ENCODE measurements around the gene NPC1. TPM values are rescaled to one million over a fixed set of nuclear protein-coding genes. Genes with fewer than 3 reads are reported as not detected.

The NPC1 gene
- 10 to 100 TPM; 15.9 to 25.4 (median 19.0) TPM for total RNA-seq

DNA sequence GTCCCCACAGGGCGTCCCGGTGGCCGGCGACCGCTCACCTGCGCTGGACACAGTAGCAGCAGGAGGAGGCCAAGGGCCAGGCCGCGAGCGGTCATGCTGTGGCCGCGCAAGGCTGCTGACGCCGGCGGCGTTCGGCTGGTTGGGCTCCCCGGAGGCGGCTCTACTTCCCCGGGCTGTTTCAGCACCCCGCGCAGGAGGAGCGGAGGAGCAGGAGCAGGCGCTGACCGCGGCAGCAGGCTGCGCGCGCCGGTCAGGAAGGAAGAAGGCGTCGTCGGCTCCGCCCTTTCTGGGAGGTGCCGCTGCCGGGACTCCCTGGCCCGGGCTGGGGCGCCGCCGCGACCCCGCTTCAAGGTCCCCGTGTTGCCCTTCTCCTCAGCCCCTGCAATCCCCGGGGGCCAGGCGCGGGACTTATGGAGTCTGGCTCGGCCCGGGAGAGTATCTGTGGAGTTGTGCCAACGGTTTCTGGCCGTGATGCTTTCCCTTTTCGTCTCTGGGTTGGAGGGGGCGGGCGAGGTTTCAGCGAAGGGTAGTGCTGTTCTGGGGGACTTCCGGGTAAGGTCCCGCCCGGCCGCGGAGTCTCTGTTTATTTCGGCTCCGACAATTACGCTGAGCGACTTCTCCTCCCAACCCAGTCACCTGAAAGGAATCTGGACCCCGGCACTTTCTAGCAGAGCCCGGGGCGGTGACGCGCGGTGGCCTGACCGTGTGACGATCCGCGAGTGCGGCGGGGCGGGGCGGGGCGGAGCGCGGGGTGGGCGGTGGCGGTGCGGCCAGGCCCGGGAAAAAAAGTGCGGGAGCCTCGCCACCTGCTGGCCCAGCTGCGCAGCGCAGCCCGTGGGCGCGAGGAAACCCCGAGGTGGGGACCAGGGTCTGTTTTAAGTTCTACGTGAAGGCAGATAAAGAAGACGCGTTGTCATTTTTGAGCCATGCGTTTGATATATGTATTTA lies at the start of gene NPC1:
NPC1 (minus strand) TSS at position 258 of the 948 bp plus-strand sequence; CDS start at position 95, 163 bp downstream.
- H3K36me3 Mint-ChIP-seq (ENCODE audit: insufficient read depth), result peaks cover 3% of the 10 kb centered on the region
- H3K27me3 Mint-ChIP-seq (ENCODE audit: low read depth), result no peaks in the 10 kb centered on the region
- peak within 1 kb of the TSS; percentile 92 for H3K4me3 Mint-ChIP-seq
- H3K9me3 Mint-ChIP-seq, result no peaks in the 10 kb centered on the region
- DNase-seq (peak; percentile 90), ATAC-seq (peak; percentile 95)
- H3K4me1 Mint-ChIP-seq (ENCODE audit: low read depth), result peaks cover 42% of the 10 kb centered on the region

DNA sequence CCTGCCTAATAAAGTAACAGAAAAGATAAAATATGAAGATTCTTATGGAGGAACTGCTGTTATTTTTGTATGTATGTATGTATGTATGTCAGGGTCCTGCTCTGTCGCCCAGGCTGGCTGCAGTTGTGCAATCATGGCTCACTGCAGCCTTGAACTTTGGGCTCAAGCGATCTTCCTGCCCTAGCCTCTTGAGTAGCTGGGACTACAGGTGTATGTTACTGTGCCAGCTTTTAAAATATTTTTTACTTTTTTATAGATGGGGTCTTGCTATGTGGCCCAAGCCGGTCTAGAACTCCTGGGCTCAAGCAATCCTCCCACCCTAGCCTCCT lies 49.7 kb upstream of the NPC1 start:
- Mint-ChIP-seq H3K27me3 (ENCODE audit: low read depth) (peaks cover 5% of the 10 kb centered on the region), H3K4me1 (ENCODE audit: low read depth) (peaks cover 8% of the 10 kb centered on the region), H3K36me3 (ENCODE audit: insufficient read depth) (no peaks in the 10 kb centered on the region), H3K4me3 (no peak overlapping the region), H3K9me3 (no peaks in the 10 kb centered on the region)
- ATAC-seq, result no peak
- no peak for DNase-seq

DNA sequence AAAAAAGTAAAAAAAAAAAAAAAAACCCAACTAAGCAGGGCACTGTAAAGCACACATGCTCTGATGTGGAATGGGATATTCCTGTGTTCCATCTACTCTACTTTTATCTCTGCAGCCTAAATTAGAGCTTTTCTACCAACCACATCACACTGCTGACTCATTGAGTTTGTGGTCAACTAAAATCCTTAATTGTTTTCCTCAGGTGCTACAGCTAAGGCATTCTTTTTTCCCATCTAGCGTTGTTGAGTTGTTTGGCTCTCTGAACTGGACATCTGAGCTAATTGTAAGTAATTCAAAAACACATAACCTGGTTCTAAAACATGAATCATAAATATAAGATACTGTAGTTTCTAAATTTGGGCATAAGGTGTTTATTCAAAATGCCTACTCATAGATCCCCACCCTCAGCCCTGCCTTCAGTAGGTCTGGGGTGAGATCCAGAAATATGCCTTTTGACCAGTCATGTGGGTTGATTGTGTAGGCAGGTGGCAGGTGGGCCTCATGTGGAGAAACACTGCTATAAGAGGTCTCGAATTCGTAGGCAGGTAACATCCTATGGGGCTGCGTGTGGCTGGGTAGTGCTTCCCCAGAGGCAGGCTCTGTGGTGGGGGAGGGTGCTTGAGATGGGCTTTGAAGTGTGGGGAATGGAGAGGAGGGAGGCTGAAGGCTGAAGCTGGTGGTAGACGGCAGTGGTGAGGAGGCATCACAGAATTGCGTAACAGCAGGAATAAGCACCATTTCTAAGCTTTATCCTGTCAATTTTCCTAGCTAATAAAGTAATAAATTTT lies 49.2 kb upstream of the NPC1 start:
- H3K27me3 Mint-ChIP-seq (ENCODE audit: low read depth), result peaks cover 5% of the 10 kb centered on the region
- no peak overlapping the region for H3K4me3 Mint-ChIP-seq
- DNase-seq (no peak), ATAC-seq (peak in 1 of 2 donors; percentile 46)
- H3K36me3 Mint-ChIP-seq (ENCODE audit: insufficient read depth), result no peaks in the 10 kb centered on the region
- peaks cover 8% of the 10 kb centered on the region for H3K4me1 Mint-ChIP-seq (ENCODE audit: low read depth)
- H3K9me3 Mint-ChIP-seq, result no peaks in the 10 kb centered on the region

DNA sequence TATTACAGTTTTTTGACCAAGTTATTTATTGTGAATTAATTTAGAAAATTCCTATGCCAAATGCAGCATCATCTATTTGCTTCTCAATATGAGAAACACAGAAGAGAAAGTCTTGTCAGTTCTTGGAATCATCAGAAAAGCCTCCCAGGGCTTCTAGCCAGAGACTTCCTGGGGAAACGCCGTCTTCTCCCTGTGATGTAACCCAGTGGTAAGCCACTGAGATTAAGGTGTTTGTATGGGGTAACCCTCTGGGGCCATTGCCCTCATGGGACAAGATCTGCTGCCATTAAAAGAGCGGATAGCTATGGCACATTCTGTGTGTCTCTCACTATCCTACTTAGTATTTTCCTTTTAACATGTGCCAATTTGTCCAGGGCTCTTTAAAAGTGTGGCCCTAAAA lies 48.4 kb upstream of the NPC1 start:
- DNase-seq (no peak), ATAC-seq (no peak)
- H3K27me3 Mint-ChIP-seq (ENCODE audit: low read depth), result peaks cover 5% of the 10 kb centered on the region
- H3K4me3 Mint-ChIP-seq, result no peak overlapping the region
- peaks cover 8% of the 10 kb centered on the region for H3K4me1 Mint-ChIP-seq (ENCODE audit: low read depth)
- no peaks in the 10 kb centered on the region for H3K9me3 Mint-ChIP-seq
- no peaks in the 10 kb centered on the region for H3K36me3 Mint-ChIP-seq (ENCODE audit: insufficient read depth)

DNA sequence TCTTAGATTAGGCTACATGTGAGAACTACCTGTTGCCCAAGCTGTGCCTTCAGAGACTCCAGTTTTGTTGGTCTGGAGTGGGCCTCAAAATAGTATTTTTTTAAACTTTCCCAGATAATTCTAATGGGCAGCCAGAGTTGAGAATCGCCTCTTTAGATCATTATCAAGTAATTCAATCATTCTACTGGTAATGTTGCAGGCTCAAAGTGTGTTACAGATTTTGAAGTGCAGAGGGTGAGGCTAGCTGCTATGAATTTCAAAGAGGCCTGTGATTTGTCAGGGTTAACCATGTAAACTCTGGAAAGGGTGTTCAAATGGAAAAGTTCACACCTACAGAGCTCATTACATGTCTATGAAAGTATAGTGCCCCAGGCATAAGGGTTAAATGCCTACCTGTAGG lies 46.3 kb upstream of the NPC1 start:
- ATAC-seq, result no peak
- Mint-ChIP-seq H3K4me1 (ENCODE audit: low read depth) (peaks cover 8% of the 10 kb centered on the region), H3K36me3 (ENCODE audit: insufficient read depth) (no peaks in the 10 kb centered on the region), H3K27me3 (ENCODE audit: low read depth) (peaks cover 5% of the 10 kb centered on the region), H3K4me3 (no peak overlapping the region), H3K9me3 (no peaks in the 10 kb centered on the region)
- no peak for DNase-seq

DNA sequence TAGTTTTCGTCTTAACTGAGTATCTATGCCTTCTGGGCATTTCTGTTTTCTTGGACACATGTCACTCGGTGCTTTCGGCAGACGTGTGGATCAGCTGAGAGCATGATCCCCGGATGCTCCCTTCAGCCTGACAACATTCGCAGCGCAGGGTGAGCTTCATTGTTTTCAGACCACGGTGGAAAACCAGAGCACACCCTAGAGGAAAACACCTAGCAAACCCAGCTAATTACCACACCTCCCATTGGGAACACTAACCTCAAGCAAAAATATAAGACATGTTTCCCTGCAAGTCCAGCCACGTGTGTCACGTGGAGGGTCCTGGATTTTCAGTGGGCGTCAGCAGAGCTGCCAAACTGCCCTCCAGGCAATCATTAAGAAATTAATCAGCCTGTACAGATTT lies 45.4 kb upstream of the NPC1 start:
- Mint-ChIP-seq H3K4me3 (no peak overlapping the region), H3K4me1 (ENCODE audit: low read depth) (peaks cover 9% of the 10 kb centered on the region), H3K36me3 (ENCODE audit: insufficient read depth) (no peaks in the 10 kb centered on the region), H3K27me3 (ENCODE audit: low read depth) (peaks cover 5% of the 10 kb centered on the region), H3K9me3 (no peaks in the 10 kb centered on the region)
- DNase-seq, result no peak
- ATAC-seq, result no peak

DNA sequence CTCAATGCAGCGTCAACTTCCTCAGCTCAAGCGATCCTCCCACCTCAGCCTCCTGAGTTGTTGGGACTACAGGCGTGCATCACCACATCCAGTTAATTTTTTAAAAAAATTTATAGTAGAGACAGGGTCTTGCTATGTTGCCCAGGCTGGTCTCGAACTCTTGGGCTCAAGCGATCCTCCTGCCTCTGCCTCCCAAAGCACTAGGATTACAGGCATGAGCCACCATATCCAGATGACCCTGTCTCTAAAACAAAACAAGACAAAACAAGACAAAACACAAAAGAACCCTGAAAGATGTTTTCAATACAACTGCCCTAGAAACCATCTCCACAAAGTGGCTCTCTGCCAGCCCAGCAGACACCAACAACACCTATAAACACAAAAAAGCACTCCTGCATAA lies 45.0 kb upstream of the NPC1 start:
- peaks cover 13% of the 10 kb centered on the region for H3K4me1 Mint-ChIP-seq (ENCODE audit: low read depth)
- ATAC-seq (no peak), DNase-seq (no peak)
- H3K27me3 Mint-ChIP-seq (ENCODE audit: low read depth), result peaks cover 5% of the 10 kb centered on the region
- no peak overlapping the region for H3K4me3 Mint-ChIP-seq
- no peaks in the 10 kb centered on the region for H3K36me3 Mint-ChIP-seq (ENCODE audit: insufficient read depth)
- no peaks in the 10 kb centered on the region for H3K9me3 Mint-ChIP-seq

DNA sequence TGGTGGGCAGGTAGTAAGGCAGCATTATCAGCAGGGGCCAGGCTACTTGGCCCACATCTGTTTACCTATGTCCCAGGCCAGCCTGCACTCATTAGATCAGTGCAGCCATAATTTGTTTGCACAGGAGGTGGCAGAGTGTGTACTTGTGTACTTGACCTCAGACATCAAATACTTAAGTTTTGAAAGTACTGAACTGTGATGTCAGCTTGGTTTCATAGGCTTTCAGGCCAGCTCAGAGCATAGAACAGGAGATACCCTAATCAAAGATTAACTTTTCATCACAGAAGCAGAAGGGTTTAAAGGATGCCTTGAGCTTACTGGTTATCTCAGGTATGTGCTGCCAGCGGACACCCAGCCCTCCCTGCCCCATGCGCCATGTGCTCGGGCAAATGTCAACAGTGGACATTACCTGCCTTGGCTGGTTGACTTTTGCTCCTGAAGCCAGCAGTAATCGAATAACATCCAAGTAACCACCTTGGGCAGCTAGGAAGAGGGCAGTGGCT lies 43.2 kb upstream of the NPC1 start:
- peaks cover 8% of the 10 kb centered on the region for H3K4me1 Mint-ChIP-seq (ENCODE audit: low read depth)
- ATAC-seq (no peak), DNase-seq (no peak)
- no peak overlapping the region for H3K4me3 Mint-ChIP-seq
- H3K27me3 Mint-ChIP-seq (ENCODE audit: low read depth), result peaks cover 3% of the 10 kb centered on the region
- no peaks in the 10 kb centered on the region for H3K9me3 Mint-ChIP-seq
- H3K36me3 Mint-ChIP-seq (ENCODE audit: insufficient read depth), result no peaks in the 10 kb centered on the region

DNA sequence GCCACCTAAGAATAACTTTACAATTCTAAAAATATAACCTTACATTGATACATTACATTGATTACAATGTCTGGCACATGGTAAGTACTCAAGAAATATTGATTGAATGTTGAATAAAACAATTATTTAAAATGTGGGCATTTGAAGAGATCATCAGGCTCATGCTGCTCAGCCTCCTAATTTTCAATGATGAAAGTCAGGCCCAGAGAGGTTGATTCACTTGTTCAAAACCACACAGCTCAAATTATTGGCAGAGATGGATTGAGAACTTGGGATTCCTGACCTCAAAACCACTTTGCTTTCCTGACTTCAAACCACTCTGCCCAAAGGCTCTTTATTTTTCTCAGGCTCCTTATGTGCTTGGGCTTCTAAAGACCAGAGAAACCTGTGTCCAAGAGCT lies 41.7 kb upstream of the NPC1 start:
- H3K4me1 Mint-ChIP-seq (ENCODE audit: low read depth), result peaks cover 6% of the 10 kb centered on the region
- no peaks in the 10 kb centered on the region for H3K36me3 Mint-ChIP-seq (ENCODE audit: insufficient read depth)
- DNase-seq (no peak), ATAC-seq (no peak)
- H3K4me3 Mint-ChIP-seq, result no peak overlapping the region
- H3K9me3 Mint-ChIP-seq, result no peaks in the 10 kb centered on the region
- H3K27me3 Mint-ChIP-seq (ENCODE audit: low read depth), result no peaks in the 10 kb centered on the region

DNA sequence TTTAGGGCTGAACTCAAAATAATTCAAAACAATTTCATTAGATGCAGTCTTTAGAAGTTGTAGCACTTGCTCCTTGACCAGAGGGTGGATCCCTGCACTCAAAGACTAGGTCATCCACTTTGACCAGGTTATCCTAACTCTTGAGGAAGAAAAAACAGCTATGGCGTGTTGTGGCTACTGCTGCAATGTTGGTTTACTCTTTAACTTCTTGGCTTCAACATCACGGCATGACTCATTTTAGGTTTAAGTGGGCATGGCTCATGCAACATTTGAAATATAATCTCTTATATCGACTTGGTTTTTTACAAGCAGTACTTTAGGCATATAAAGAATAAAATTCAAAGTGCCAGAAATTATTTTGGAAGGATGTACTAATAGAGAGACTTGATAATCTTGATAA lies 41.0 kb upstream of the NPC1 start:
- Mint-ChIP-seq H3K36me3 (ENCODE audit: insufficient read depth) (no peaks in the 10 kb centered on the region), H3K4me1 (ENCODE audit: low read depth) (peaks cover 6% of the 10 kb centered on the region), H3K27me3 (ENCODE audit: low read depth) (peaks cover 2% of the 10 kb centered on the region), H3K9me3 (no peaks in the 10 kb centered on the region), H3K4me3 (no peak overlapping the region)
- DNase-seq (no peak), ATAC-seq (no peak)

DNA sequence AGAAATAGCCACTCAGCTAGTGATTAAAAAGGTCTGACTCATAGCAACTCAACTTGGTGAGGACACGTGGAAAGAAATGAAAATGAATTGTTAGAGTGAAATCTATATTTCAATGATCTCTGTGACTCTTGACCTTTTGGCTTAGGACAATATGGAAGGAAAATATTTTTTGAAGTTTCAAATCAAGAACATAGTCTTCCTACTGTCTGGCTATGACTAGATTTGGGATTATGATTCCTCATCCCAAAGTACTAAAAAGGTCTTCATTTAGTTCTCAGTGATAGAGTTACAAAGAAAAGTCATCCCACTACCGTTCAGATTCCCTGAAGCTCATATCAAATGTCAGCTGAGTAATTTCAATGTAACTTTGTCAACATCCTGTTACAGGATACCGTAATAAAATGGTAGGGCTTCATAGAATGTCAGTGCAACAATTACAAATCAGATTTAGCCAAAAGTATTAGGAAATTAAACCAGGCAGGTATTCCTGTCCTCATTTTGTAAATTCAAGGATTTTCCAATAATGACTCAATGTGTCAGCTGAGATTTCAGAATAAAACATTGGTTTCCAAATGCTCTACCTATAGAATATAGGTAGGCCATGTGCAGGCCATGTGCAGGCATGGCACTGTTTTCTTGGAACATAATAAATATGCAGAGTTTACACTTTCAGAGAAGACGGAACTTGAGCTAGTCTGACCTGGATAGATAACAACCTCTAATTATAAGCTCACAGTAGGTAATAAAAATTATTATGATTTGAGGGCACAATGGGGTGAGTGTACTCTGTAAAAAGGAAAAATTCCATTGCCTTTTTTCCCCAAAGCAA lies 40.4 kb upstream of the NPC1 start:
- Mint-ChIP-seq H3K9me3 (no peaks in the 10 kb centered on the region), H3K4me1 (ENCODE audit: low read depth) (peaks cover 6% of the 10 kb centered on the region), H3K36me3 (ENCODE audit: insufficient read depth) (no peaks in the 10 kb centered on the region), H3K4me3 (no peak overlapping the region), H3K27me3 (ENCODE audit: low read depth) (peaks cover 7% of the 10 kb centered on the region)
- no peak for ATAC-seq
- DNase-seq, result no peak

DNA sequence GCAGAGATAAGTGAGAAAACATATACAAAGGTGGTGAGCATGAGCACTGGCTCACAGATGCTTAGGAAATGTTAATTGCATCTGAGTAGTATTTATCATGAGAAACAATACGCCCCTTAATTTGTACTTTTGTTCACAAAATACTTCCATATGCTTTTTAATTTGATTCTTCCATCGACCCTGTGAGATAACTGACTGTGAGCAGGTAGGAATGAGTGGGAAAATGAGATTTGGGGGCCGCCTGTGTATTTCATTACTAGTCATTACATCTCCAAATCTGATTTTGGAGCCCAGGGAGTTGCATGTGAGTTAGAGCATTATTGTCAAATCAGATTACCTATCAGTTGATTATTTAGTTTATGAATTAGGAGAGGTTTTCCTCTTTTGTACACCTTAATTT lies 36.7 kb upstream of the NPC1 start:
- no peak for DNase-seq
- H3K4me1 Mint-ChIP-seq (ENCODE audit: low read depth), result peaks cover 14% of the 10 kb centered on the region

DNA sequence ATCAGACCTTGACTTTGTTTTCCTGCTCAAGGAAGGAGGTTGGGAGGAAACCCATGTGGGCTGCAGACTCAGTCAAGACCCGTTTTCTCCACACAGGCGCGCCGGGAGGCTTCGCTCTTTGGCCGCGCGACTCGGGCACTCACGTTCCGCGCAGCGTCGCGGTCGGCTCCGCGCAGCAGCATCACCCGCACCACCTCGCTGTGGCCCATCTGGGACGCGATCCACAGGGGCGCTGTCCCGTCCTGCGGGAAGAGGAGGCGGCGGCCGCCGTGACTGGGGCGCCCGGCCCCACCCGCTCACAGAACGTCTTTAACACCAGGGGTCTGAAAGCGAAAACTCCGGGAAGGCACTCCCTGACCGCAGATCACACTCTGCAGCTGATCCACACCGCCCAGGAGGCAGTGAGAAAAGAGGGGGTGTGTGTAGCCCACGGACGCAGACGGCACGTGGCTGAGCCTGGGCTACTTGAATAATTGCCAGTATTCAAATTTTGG lies 33.1 kb upstream of the NPC1 start:
- Mint-ChIP-seq H3K9me3 (no peaks in the 10 kb centered on the region), H3K27me3 (ENCODE audit: low read depth) (peaks cover 38% of the 10 kb centered on the region)
- ATAC-seq, result peak; percentile 50 to 73

More for the DNA sequence above, 36.7 kb upstream of the NPC1 start:
- no peak for ATAC-seq
- Mint-ChIP-seq H3K4me3 (no peak overlapping the region), H3K9me3 (no peaks in the 10 kb centered on the region), H3K27me3 (ENCODE audit: low read depth) (peaks cover 33% of the 10 kb centered on the region), H3K36me3 (ENCODE audit: insufficient read depth) (no peaks in the 10 kb centered on the region)

More for the DNA sequence above, 33.1 kb upstream of the NPC1 start:
- no peaks in the 10 kb centered on the region for H3K36me3 Mint-ChIP-seq (ENCODE audit: insufficient read depth)
- H3K4me3 Mint-ChIP-seq, result peak overlapping the region; percentile 62
- DNase-seq, result no peak
- peaks cover 7% of the 10 kb centered on the region for H3K4me1 Mint-ChIP-seq (ENCODE audit: low read depth)
